IPS-18a (cell line): Measurements from ENCODE around the gene KSR1.
A peak's percentile ranks its signal among the peaks of the same experiment; 100 is the strongest.
"Not testable (repeated sequence)": the region's sequence is repeated elsewhere in the genome, so short reads cannot be mapped to it uniquely, and the experiment has no call there.

Source experiments
- H3K27ac ChIP-seq: one replicate; pipeline ENCODE4 v1.5.1; 2013; ENCODE audit warnings: low read length
- H3K27me3 ChIP-seq: one replicate; pipeline ENCODE4 v1.6.1; 2013; ENCODE audit warnings: mild to moderate bottlenecking, low read length; ENCODE audit not compliant: control insufficient read depth, insufficient read depth
- H3K36me3 ChIP-seq: one replicate; pipeline ENCODE4 v1.6.1; 2013; ENCODE audit warnings: low read depth, low read length; ENCODE audit not compliant: control insufficient read depth
- H3K4me1 ChIP-seq: one replicate; pipeline ENCODE4 v1.6.1; 2013; ENCODE audit warnings: low read depth, low read length; ENCODE audit not compliant: control insufficient read depth
- H3K4me3 ChIP-seq: one replicate; pipeline ENCODE4 v1.5.1; 2013; ENCODE audit warnings: low read length
- H3K9ac ChIP-seq: one replicate; pipeline ENCODE4 v1.6.1; 2013; ENCODE audit warnings: mild to moderate bottlenecking, low read length, moderate library complexity
- H3K9me3 ChIP-seq: one replicate; pipeline ENCODE4 v1.6.1; 2013; ENCODE audit warnings: low read depth, low read length; ENCODE audit not compliant: control insufficient read depth

KSR1 gene

GRCh38 chr17:27501338-27501737, 45.1 kb downstream of the KSR1 start:
- H3K4me1 ChIP-seq: peaks cover 23% of the 10 kb centered on the region
- H3K27me3 ChIP-seq, H3K9ac ChIP-seq, H3K27ac ChIP-seq, H3K4me3 ChIP-seq, H3K36me3 ChIP-seq, H3K9me3 ChIP-seq: not testable (repeated sequence)

DNA sequence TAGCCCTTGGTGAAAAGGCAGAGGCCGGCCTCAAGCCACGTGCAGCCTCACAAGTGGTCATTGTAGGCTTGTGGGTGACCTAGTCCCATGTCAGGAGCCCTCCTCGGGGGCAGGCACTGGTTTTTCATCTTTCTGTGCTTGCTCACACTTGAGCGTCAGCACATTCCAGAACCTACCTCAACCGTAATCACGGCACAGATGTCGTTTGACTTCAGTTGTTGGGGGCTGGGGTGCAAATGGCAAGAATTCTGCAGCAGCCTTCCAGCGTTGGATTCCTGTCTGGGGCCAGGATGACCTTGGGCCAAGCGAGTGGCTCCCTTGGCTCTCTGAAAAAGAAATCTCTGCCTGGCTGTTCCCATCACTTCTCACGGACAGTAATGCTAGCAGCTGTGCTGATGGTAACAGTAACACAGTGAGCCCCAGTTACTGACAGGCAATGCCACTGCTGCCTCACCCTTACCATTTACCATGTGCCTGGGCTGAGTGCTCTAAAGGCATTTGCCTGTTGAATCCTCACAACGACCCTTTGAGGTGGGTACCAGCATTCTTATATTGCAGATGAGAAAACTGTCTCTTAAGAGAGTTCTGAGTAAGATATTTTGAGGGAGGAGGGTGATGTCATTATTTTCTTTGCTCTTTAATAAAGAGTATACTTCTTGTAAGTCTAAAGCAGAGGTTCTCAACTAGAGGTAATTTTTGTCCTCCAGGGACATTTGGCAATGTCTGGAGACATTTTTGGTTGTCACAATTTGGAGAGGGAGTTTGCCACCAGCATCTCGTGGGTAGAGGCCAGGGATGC, 46.5 kb downstream of the KSR1 start:
- H3K27ac ChIP-seq: no peak overlapping the region
- no peaks in the 10 kb centered on the region for H3K27me3 ChIP-seq
- H3K4me1 ChIP-seq: peaks cover 21% of the 10 kb centered on the region
- H3K4me3 ChIP-seq: no peak overlapping the region
- H3K9me3 ChIP-seq: peaks cover 5% of the 10 kb centered on the region
- H3K9ac ChIP-seq: no peak overlapping the region
- H3K36me3 ChIP-seq: no peaks in the 10 kb centered on the region

- Histone ChIP-seq H3K9me3 (peaks cover 5% of the 10 kb centered on the region), H3K4me1 (peaks cover 23% of the 10 kb centered on the region), H3K9ac (no peak overlapping the region), H3K27ac (no peak overlapping the region), H3K36me3 (no peaks in the 10 kb centered on the region), H3K27me3 (no peaks in the 10 kb centered on the region), H3K4me3 (no peak overlapping the region)
Measured at GRCh38 chr17:27503611-27504010, 47.4 kb downstream of the KSR1 start.

- H3K4me1 ChIP-seq: peaks cover 23% of the 10 kb centered on the region
- H3K4me3 ChIP-seq: no peak overlapping the region
- H3K9me3 ChIP-seq: peaks cover 5% of the 10 kb centered on the region
- H3K36me3 ChIP-seq: no peaks in the 10 kb centered on the region
- no peak overlapping the region for H3K9ac ChIP-seq
- no peaks in the 10 kb centered on the region for H3K27me3 ChIP-seq
- no peak overlapping the region for H3K27ac ChIP-seq
Measured at GRCh38 chr17:27504188-27504995, 48.1 kb downstream of the KSR1 start.

DNA sequence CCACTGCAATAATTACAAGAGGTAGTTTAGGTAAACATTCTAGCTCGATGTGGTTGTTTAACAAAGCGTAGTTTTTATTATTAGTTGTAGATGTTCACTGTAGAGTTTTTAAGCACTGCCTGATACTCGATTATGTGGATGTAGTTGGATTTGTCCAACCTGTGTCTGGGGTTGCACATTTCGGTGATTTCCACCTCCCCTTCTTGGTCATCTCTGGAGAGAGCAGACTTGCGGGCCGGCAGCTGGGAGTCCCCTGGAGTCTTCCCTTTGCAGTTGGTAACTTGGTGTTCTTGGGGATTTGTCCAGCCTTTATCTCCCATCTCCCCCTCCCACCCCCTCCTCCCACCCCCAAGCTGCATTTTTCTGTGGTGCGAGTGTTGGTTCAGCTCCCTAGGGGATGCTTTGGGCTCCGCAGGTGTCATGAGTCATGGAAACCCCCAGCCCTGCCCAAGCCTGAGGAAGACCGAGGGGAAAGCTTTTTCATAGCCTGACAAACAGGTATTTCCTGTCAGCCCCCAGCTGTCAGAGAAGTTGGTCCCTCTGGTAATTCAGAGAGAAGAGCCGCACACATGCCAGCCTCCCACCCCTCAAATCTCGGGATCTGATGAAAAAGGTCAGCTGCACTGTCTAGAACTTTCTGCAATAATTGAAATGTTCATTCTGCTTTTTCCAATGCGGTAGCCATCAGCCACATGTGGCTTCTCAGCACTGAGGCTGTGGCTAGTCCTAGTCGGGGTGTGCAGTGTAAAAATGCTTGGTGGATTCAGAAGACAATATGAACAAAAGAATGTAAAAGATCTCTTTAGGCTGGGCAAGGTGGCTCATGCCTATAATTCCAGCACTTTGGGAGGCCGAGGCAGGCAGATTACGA, 50.3 kb downstream of the KSR1 start:
- H3K9me3 ChIP-seq: peaks cover 4% of the 10 kb centered on the region
- peak overlapping the region; percentile 49 for H3K9ac ChIP-seq
- H3K27ac ChIP-seq: peak overlapping the region; percentile 55
- H3K27me3 ChIP-seq: no peaks in the 10 kb centered on the region
- H3K36me3 ChIP-seq: no peaks in the 10 kb centered on the region
- H3K4me3 ChIP-seq: peak overlapping the region; percentile 41
- peaks cover 24% of the 10 kb centered on the region for H3K4me1 ChIP-seq

DNA sequence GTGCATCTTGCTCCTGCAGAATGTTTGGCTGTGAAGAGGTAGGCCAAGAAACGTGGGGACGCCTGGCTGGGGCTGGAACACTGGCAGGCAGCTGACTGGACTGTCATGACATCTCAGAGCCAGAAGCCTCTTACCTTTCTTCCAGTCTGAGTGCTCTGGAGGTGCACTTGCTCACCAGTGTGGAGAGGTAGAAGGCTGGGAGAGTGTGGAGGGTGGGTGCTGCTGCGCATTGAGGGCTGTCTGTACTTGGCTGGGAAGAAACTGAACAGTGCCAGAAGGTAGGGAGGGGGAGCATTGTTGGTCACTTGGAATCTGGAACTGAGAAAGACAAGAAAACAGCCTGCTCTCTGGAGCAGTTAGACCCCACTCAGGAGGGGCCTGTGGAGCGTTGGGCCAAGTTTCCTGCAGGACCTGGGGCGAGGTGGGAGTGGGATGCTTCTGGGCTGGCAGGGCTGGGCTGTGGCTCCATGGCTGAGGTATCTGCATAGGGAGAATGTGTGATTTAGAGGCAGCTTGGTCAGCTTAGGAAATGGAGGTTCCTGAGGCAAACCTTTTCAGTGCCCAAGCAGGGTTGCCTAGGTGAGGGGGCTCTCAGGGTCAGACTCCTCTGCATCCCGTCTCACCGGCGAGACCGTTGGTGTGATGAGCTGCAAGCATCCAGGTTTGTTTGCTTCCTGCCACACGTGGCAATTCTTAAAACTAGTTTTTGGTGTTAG, 55.1 kb downstream of the KSR1 start:
- Histone ChIP-seq H3K9me3 (no peaks in the 10 kb centered on the region), H3K4me3 (no peak overlapping the region), H3K9ac (no peak overlapping the region), H3K4me1 (peaks cover 43% of the 10 kb centered on the region), H3K27ac (no peak overlapping the region), H3K27me3 (no peaks in the 10 kb centered on the region), H3K36me3 (no peaks in the 10 kb centered on the region)

GRCh38 chr17:27512031-27512430, 55.8 kb downstream of the KSR1 start:
- H3K9ac ChIP-seq: no peak overlapping the region
- no peaks in the 10 kb centered on the region for H3K36me3 ChIP-seq
- no peaks in the 10 kb centered on the region for H3K27me3 ChIP-seq
- H3K9me3 ChIP-seq: no peaks in the 10 kb centered on the region
- peaks cover 39% of the 10 kb centered on the region for H3K4me1 ChIP-seq
- no peak overlapping the region for H3K27ac ChIP-seq
- H3K4me3 ChIP-seq: no peak overlapping the region

DNA sequence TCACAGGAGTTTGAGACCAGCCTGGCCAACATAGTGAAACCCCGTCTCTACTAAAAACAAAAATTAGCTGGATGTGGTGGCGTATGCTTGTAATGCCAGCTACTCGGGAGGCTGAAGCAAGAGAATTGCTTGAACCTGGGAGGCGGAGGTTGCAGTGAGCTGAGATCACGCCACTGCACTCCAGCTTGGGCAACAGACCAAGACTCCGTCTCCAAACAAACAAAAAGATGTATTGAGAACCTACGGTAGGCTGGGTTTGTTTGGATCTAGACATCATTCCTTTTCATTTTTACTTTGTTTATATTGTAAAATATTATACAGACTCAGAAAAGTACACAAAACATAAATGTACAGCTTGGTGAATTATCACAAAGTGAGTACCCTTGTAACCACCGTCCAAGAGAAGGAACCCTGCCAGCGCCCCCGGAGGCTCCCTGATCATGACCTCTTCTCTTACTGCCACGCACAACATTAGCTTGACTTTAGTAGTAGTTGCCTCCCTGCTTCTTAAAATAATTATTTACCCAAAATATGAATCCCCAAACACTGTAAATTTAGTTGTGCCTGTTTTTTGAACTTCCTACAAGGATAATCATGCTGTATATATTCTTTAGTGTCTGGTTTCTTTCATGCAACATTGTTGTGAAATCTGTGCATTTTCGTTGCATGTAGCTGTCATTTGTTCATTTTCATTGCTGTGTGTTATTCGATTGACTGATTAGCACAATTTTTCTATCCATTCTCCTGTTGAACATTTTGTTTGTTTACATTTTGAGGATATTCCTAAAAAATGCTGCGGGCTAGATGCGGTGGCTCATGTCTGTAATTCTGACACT, 56.5 kb downstream of the KSR1 start:
- Histone ChIP-seq H3K9ac (no peak overlapping the region), H3K27ac (no peak overlapping the region), H3K36me3 (no peaks in the 10 kb centered on the region), H3K4me1 (peaks cover 39% of the 10 kb centered on the region), H3K27me3 (no peaks in the 10 kb centered on the region), H3K4me3 (no peak overlapping the region), H3K9me3 (no peaks in the 10 kb centered on the region)

DNA sequence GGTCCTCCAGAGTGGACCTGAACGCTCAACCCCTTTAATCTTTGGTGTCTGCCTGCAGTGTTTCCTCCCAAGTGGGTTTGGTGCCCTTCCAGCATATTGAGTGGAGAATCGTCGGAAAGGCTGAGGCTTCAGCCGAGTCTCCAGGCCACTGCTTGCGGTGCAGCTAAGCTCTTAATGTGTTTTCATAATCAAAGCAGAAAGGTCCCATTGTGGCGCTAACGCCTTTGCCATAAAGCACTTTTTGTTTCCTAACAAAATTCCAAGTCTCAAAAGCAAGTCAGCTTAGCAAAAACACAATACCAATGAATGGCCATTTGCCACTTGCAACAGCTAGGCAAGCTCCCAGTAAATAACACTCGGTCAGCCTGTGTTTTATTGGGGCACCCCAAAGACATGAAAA, 57.6 kb downstream of the KSR1 start:
- no peak overlapping the region for H3K9ac ChIP-seq
- H3K27me3 ChIP-seq: no peaks in the 10 kb centered on the region
- H3K27ac ChIP-seq: peak overlapping the region; percentile 22
- no peaks in the 10 kb centered on the region for H3K36me3 ChIP-seq
- H3K4me3 ChIP-seq: no peak overlapping the region
- H3K4me1 ChIP-seq: peaks cover 37% of the 10 kb centered on the region
- no peaks in the 10 kb centered on the region for H3K9me3 ChIP-seq

GRCh38 chr17:27514595-27515413, 58.6 kb downstream of the KSR1 start:
- Histone ChIP-seq H3K9ac (no peak overlapping the region), H3K4me3 (peak overlapping the region; percentile 2), H3K9me3 (no peaks in the 10 kb centered on the region), H3K4me1 (peaks cover 45% of the 10 kb centered on the region), H3K27ac (no peak overlapping the region), H3K36me3 (no peaks in the 10 kb centered on the region), H3K27me3 (no peaks in the 10 kb centered on the region)
